HG02798 (cell line): ENCODE data around the gene SLC29A1.
"Not testable (repeated sequence)": the region's sequence is repeated elsewhere in the genome, so short reads cannot be mapped to it uniquely, and the experiment has no call there.

Experiments used
- ATAC-seq: cut with Tn5 transposase; IDR thresholded peaks from one replicate; pipeline ENCODE4 v1.9.1; 2021; ENCODE audit warnings: mild to moderate bottlenecking; ENCODE audit not compliant: unreplicated experiment, poor library complexity

The SLC29A1 gene

DNA sequence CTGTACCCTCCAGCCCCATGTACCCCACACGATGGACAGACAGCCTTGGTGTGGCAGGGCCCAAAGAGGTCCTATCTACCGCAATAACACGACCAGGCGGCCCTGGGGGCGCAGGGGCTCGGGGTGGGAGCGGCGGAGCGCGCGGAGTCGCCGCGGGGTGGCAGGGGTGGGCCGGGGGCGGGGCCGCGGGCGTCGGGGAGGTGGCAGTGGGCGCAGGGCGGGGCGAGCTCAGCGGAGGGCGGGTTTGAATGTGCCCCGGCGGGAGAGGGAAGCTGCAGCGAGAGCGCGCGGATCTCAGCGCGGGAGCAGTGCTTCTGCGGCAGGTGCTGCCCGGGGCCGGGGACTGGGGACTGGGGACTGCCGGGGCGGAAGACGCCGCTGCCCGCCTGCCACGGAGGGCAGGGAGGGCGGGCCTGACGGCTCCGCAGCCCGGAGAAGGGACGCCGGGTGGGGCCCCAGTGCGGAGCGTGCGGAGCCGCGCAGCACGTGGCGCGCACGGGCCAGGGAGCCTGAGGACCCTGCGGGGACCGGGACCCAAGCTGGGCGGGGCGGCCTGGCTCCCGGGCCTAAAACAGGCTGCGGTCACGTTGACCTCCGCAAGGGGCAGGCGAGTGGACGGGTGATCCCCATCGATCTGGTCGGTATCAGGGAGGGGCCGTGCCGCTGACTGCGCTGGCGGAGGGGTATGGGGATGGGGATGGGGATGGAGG is at the start of gene SLC29A1:
TSS of gene SLC29A1 (plus strand) at position 277 of the 710 bp plus-strand sequence. CDS start 3,719 bp downstream, outside the sequence.
- ATAC-seq: peak; percentile 46

DNA sequence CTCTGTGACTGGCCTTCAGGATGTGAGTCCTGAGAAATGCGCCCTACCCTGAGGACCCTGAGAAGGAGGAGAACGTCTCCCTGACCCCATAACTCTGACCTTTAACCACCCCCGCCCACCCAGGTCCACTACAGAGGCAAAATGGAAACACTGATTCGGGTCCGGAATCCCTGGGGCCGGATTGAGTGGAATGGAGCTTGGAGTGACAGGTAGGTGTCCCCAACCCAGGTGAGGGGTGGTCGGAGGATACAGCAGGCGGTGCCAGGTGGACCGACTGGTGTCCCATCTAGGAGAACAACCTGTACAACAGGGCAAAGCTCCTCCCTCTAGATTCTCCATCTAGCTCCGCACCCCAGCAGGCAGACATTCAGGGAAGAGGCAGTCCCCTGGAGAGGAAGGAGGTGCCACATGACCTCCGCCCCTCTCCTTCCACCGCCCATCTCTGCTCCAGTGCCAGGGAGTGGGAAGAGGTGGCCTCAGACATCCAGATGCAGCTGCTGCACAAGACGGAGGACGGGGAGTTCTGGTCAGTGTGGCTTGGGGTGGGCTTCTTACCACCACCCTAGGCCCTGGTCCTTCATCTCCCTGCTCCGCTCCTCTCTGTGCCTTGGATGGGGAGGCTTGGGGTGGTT is 47.1 kb upstream of the SLC29A1 start:
- no peak for ATAC-seq

DNA sequence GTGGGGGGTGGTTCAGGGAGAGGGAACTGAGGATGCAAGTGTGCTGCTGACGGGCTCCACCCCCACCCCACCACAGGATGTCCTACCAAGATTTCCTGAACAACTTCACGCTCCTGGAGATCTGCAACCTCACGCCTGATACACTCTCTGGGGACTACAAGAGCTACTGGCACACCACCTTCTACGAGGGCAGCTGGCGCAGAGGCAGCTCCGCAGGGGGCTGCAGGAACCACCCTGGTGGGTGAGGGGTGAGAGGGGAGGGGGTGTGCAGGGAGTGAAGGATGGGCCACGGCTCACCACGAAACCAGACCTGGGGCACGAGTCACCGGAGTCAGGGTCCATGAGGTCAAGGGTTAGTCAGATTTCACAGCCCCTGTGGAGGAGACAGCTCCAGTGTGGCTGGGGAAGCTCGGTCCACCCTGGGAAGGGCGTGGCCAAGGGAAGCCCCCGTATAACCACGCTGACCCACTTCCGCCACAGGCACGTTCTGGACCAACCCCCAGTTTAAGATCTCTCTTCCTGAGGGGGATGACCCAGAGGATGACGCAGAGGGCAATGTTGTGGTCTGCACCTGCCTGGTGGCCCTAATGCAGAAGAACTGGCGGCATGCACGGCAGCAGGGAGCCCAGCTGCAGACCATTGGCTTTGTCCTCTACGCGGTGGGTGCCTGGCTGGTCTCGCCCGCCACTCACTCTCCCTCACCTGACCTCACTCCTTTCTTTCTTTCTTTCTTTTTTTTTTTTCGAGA is 46.5 kb upstream of the SLC29A1 start:
- no peak for ATAC-seq

DNA sequence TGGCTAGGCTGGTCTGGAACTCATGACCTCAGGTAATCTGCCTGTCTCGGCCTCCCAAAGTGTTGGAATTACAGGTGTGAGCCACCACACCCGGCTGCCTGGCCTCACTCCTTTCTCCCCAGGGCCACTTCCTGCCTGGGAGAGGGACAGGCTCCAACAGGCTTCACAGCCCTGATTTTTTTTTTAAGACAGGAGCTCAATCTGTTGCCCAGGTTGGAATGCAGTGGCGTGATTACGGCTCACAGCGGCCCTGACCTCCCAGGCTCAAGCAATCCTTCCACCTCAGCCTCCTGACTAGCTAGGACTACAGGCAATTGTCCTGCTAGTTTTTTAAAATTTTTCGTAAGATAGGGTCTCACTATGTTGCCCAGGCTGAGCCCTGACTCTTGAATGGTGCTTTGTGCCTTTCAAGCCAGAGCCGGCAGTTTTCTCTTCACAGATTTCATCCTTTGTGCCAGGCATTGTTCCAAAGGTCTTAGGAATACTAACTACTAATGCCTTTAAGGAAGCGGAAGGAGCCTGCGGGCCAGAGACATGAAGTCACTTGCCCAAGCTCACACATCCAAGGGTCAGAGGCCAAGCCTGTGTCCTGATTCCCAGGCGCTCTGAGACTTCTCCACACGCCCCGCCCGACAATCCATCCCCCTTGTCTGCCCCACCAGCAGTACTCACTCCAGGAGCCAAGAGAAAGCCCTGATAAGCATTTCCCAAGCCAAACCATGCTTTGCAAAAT is 45.5 kb upstream of the SLC29A1 start:
- ATAC-seq: no peak

DNA sequence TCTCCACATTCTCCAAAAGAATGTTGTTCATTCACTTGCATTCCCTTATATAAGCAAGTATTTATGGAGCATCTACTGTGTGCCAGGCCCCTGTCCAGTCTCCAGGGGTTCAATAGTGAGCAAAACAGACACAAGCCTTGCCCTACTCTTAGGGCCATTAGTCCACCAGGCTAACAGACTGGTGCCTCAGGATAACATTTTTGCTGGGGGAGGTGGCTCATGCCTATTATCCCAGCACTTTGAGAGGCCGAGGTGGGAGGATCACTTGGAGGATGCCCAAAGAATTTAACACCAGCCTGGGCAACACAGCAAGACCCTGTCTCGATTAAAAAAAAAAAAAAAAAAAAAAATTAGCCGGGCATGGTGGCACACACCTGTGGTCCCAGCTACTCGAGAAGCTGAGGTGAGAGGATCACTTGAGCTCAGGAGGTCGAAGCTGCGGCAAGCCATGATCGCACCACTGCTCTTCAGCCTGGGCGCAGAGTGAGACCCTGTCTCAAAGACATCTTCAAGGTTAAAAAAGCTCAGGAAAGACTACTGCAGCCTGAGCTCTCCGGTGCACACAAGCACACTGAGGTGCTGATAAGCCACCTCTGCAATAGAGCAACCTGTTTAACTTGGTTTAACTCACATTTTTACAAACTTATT is 44.8 kb upstream of the SLC29A1 start:
- no peak for ATAC-seq

DNA sequence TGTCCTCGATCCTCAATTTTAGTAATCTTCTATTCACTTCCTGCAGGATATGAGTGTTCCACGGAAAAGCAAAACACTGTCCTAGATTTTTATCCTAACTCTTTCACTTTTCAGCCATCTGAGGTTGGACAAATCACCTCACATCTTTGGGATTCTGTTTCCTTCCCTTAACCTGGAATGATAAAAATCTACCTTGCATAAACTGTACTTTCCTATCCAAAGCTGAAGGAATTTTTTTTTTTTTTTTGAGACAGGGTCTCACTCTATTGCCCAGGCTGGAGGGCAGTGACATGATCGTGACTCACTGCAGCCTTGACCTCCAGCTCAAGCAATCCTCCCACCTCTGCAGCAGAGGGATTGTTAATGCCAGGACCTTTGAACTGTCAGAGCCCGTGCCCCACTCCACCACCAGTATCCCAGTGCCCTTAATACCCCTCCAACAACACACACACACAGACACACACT is 44.3 kb upstream of the SLC29A1 start:
- no peak for ATAC-seq

DNA sequence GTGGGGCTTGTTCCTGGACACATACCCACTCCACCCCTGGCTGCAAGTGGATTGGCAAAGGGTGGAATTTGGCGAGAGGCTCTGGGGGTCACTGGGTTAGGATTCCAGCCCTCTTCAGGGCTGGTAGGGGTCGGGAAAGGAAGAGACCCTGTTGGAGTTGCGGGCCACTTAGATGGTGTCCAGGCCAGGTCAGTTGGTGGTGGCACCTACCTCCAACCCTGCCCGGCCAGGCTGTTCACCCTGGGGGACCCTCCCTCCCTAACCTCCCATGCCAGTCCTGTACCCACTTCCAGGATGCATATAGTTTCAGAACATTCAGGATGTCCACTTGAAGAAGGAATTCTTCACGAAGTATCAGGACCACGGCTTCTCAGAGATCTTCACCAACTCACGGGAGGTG is 43.7 kb upstream of the SLC29A1 start:
- ATAC-seq: no peak

DNA sequence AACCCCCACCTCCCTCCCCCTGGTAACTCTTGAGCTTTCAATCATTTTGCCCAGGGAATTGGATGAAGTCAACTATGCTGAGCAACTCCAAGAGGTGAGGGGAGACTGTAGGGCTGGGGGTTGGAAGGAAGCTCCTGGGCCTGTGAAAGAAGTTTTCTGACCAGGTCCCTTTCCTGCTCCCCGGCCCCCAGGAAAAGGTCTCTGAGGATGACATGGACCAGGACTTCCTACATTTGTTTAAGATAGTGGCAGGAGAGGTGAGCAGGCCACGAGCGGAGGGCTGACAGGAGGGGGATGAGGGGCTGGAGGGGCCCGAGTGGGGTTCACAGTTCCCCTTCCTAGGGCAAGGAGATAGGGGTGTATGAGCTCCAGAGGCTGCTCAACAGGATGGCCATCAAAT is 43.0 kb upstream of the SLC29A1 start:
- ATAC-seq: no peak

DNA sequence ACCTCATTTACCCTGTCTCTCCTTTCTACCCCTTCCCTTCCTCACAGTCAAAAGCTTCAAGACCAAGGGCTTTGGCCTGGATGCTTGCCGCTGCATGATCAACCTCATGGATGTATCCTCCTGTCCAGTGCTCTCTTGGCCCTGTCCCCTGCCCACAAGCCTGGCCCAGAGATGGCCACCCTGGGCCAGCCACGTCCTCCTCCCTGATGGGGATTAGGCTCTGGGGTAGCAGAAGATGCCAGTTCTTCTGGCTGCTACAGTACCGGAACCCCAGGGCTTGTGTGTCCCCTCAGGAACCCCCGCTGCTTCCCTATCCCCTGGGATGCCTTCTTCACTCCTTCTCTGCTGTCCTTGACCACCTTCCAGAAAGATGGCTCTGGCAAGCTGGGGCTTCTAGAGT is 42.5 kb upstream of the SLC29A1 start:
- ATAC-seq: no peak

DNA sequence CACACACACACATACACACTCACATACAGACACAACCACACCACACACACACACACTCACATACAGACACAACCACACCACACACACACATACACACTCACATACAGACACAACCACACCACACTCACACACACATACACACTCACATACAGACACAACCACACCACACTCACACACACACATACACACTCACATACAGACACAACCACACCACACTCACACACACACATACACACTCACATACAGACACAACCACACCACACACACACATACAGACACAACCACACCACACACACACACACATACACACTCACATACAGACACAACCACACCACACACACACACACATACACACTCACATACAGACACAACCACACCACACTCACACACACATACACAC is 41.6 kb upstream of the SLC29A1 start:
- ATAC-seq: not testable (repeated sequence)

DNA sequence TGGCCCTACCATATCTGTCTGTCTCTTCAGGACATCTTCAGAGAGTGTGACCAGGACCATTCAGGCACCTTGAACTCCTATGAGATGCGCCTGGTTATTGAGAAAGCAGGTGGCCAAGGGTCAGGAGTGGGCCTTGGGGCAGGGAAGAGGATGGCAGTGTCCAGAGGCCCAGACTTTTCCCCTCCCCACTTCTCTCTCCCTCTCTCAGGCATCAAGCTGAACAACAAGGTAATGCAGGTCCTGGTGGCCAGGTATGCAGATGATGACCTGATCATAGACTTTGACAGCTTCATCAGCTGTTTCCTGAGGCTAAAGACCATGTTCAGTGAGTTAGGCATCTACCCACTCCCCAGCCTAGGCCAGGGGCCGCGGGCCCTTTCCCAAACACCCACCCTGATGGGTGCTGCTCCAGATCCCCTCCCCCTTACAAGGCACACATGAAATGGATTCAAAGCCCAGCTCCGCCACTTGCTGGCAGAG is 40.4 kb upstream of the SLC29A1 start:
- no peak for ATAC-seq

DNA sequence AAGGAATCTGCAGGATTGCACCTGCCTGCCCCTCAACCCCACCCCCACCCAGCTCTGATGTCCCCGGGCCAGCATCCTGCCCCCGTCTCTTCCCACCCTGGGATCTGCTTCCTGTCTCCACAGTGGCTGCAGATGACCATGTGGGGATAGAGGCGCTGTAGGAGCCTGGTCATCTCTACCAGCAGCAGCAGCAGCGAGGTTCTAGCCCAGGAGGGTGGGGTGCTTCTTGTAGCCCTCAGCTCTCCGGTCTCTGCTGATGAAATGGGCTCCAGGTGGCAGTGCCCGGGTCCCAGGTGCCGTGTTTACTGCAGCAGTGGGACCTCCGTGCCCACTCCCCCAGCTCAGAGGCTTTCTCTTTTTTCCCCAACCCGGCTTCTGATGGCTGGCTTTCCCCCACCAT is 39.6 kb upstream of the SLC29A1 start:
- ATAC-seq: no peak

DNA sequence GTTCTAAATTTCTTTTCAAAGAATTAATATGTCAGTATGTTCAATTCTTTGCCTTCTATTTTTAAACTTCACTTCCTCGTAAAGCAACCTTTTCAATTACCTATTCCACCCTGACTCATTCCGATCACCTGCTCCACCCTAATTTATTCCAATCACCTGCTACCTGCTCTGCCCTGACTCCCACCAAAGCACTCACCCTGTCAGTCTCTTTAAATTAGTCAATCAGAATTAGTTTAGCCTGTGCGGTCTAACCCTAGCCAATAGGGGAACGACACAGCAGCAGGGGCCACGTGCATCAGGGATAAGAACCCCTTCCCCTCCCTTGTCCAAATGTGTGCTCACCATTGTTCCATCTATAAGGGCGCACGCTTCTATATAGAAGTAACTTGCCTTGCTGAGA is 38.0 kb upstream of the SLC29A1 start:
- not testable (repeated sequence) for ATAC-seq

DNA sequence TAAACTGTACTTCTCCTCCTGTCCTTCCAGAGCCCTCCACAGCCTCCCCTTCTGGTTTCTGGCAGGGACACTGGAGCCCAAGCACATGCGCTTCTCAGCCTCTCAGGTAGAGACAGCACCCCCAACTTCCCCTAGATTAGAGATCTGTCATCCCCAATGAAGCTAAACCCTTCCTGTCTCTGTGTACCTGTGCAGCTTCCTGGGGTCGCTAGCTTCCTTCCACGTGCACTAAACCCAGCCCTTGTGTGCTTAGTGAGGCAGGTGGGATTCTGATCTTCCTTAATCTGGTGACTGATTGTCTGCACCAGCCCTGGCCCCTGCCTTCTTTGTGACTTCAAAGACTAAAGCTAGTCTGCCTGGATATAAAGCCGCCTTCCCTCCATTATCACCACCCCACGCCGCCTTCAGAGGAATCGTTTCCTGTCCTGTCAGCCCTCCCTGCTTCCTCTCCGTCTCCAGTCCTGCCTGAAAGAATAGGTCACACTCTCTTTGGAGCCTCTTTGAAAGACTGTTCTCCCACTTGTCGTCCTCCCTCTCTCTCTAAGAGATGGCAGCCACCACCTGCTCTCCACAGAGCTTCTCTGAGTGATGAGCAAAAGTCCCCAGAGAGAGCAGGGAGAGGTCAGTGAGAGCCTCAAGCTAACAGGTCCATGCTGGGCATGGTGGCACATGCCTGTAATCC is 37.3 kb upstream of the SLC29A1 start:
- ATAC-seq: no peak

DNA sequence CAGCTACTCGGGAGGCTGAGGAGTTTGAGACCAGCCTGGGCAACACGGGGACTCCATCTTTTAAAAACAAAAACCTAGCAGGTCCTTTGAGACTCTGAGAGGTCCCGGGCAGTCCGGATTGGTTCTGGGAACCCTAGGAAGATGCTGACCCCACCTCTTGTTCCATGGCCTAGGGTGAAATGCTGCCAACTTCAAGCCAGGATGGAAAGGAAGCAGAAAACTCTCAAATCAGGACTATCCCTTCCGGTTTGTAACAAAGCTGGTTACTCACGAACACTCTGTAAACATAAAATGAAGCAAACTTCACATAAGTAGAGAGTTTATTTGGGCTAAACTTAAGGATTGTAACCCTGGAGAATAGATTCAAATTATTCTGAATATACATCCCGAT is 36.8 kb upstream of the SLC29A1 start:
- no peak for ATAC-seq

DNA sequence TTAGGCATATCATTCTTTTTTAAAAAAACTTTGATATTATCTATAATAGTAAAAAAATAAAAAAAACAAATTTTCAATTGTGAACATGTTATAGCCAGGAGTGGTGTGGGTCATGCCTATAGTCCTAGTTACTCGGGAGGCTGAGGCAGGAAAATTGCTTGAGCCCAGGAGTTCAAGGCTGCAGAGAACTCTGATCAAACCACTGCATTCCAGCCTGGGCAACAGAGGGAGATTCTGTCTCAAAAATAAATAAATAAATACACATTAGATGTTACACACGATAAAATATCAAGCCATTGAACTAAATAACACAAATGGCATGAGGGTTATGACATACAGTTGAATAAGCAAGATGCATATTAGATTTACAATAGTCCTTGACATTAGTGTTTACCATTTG is 34.6 kb upstream of the SLC29A1 start:
- no peak for ATAC-seq

DNA sequence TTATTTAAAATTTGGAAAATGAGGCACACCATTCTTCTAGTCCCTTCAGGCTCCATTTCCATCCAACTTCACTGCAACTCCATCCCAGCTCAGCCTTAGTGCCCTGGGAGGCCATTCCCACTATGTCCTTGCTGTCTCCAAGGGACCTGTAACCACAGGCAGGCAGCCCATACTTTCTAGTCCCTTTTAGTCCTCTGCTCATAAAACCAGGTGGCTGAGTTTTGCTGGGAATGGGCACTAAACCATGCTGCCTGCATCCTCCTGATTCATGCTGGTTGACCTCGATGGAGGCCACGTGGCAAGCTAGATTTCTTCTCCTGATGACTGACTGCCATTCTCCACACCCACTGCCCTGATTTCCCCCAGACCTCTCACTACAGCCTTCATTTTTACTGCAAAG is 34.1 kb upstream of the SLC29A1 start:
- no peak for ATAC-seq

DNA sequence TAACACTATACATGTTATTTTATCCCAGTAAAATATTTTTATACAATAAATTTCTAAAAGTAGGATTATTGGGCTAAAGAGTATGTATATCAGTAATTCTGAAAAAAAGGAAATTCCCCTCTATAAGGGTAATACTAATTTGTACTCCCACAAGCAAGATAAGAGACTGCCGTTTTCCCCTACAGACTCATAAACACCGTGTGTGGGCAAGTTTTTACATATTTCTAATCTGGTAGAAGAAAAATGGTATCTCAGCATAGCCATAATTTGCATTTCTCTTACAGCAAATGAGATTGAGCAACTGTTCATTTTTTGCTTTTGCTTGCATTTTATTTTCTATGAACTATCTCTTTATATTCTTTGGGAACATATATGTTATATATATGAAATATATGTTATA is 32.7 kb upstream of the SLC29A1 start:
- ATAC-seq: peak; percentile 72

DNA sequence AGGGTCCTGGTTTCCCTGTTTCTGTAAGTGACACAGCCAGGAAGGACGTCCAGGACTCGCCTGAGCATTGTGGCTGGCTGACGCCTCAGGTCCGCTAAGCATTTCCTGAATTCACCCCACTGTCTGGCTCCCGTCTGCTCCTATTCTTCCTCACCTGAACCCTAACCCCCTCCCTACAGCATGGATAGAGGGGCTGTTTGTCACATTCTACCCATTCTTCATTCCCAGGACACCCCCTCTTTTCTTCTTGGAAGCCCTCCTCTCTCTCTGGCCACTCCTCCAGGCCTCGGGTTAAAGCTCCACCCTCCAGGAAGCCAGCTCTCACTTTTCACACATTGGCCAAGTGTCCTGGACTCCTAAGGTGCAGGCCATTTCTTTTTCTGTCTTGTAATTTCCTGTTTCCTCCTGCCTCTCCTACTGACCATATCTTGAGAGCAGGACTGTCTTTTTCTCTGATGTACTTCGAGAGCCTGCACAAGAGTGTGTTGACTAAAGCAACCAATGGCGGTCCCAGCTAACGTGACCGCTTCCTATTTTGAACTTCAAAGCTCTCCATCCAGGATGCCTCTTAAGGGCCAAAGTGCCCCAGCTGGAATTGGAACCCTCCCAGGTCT is 30.9 kb upstream of the SLC29A1 start:
- no peak for ATAC-seq
